AG10803 (cell line): Measurements from ENCODE around the gene RAD51.

Experiments used
- DNase-seq: peaks from one replicate; pipeline ENCODE4 v3.0.0; 2010; ENCODE audit warnings: low read depth
- H3K4me3 ChIP-seq: 2 replicates; pipeline ENCODE4 v1.5.1; 2011; ENCODE audit warnings: mild to moderate bottlenecking, low read length, control low read depth
- CTCF ChIP-seq: conservative IDR thresholded peaks from 2 replicates; pipeline ENCODE4 v1.5.1; 2011; ENCODE audit warnings: mild to moderate bottlenecking, low read length, control low read depth, inconsistent platforms

Gene RAD51

GRCh38 chr15:40743485-40743901, 48.5 kb downstream of the RAD51 start:
- no peak overlapping the region for H3K4me3 ChIP-seq
- no peak for TF ChIP-seq CTCF
- DNase-seq: no peak

- TF ChIP-seq CTCF: peak; percentile 33
- H3K4me3 ChIP-seq: no peak overlapping the region
- peak; percentile 84 for DNase-seq
Measured at GRCh38 chr15:40743921-40744814, 49.2 kb downstream of the RAD51 start.

- no peak for DNase-seq
- no peak overlapping the region for H3K4me3 ChIP-seq
- TF ChIP-seq CTCF: no peak
Measured at GRCh38 chr15:40744815-40745152, 49.8 kb downstream of the RAD51 start.

- no peak overlapping the region for H3K4me3 ChIP-seq
- DNase-seq: peak; percentile 72
- TF ChIP-seq CTCF: no peak
Measured at GRCh38 chr15:40746916-40747418, 52.0 kb downstream of the RAD51 start.

GRCh38 chr15:40747685-40748631, 53.0 kb downstream of the RAD51 start:
- no peak for DNase-seq
- no peak overlapping the region for H3K4me3 ChIP-seq
- no peak for TF ChIP-seq CTCF

GRCh38 chr15:40749151-40749630, 54.2 kb downstream of the RAD51 start:
- DNase-seq: no peak
- H3K4me3 ChIP-seq: no peak overlapping the region
- TF ChIP-seq CTCF: no peak
